Endothelial cell of umbilical vein (primary cell): ENCODE results near the gene XKR8. TPM values are rescaled to one million over a fixed set of nuclear protein-coding genes. Genes with fewer than 3 reads are reported as not detected.

ENCODE experiments used
- BruUV-seq: library from RNA; stranded (reverse); fragments of 400-500 nt; replicated peaks from 2 replicates; lab custom pipeline; 2021; lab: Mats Ljungman, UMichigan
- CTCF ChIA-PET: fragments of 300-600, 350-600 bp; sonication (Branson Sonifier 250); formaldehyde crosslinking; loops from one replicate; lab custom pipeline; 2021; ENCODE audit warnings: antibody characterized with exemption, inconsistent platforms; lab: Charles Lee
- POLR2A ChIA-PET: fragments of 300-600, 350-600 bp; sonication (Branson Sonifier 250); formaldehyde crosslinking; loops from one replicate; lab custom pipeline; 2021; ENCODE audit warnings: antibody characterized with exemption, inconsistent platforms; lab: Charles Lee
- DNase-seq: peaks from one replicate; pipeline ENCODE4 v3.0.0-alpha.2; 2011; ENCODE audit warnings: low read depth, low spot score
- FAIRE-seq: peaks from 2 replicates; lab custom pipeline; 2011; peaks lifted over from hg19 to GRCh38; lab: Jason Lieb, UNC
- H2AFZ ChIP-seq: 2 replicates; pipeline ENCODE4 v1.6.0; 2012; ENCODE audit warnings: low read depth, low read length, control low read depth, inconsistent platforms
- H3K27ac ChIP-seq: 2 replicates; pipeline ENCODE4 v1.5.1; 2011; ENCODE audit warnings: low read depth, mild to moderate bottlenecking, control low read depth, low read length, moderate library complexity; ENCODE audit not compliant: insufficient read depth
- H3K27me3 ChIP-seq, 2 experiments: 2 replicates each; pipeline versions ENCODE4 v1.6.0 to v1.6.1; 2011; ENCODE audit warnings: low read length in 2 of 2, mixed read lengths in 1 of 2; ENCODE audit not compliant: control insufficient read depth in 2 of 2, insufficient read depth in 2 of 2
- H3K36me3 ChIP-seq, 2 experiments: 2 replicates in 1 of 2; 3 replicates in 1 of 2; pipeline ENCODE4 v1.5.1; 2011; ENCODE audit warnings: low read length in 2 of 2, mild to moderate bottlenecking in 1 of 2, moderate library complexity in 1 of 2; ENCODE audit not compliant: control insufficient read depth in 2 of 2, insufficient read depth in 2 of 2; ENCODE audit errors: extremely low read depth in 1 of 2
- H3K4me1 ChIP-seq: 3 replicates; pipeline ENCODE4 v1.5.1; 2011; ENCODE audit warnings: mild to moderate bottlenecking, low read length; ENCODE audit not compliant: control insufficient read depth, insufficient read depth; ENCODE audit errors: extremely low read depth
- H3K4me2 ChIP-seq: 2 replicates; pipeline ENCODE4 v1.6.1; 2011; ENCODE audit warnings: low read length, control low read depth, mixed read lengths; ENCODE audit not compliant: insufficient read depth
- H3K4me3 ChIP-seq, 3 experiments: fragments of 200-600 bp in 1 of 3; sonication (generic), shearing (Covaris generic) in 1 of 3; replicated peaks in 1 of 3; 2 replicates each; pipeline ENCODE4 v1.5.1; 2011 to 2016; ENCODE audit warnings: control low read depth in 3 of 3, low read length in 3 of 3, mild to moderate bottlenecking in 2 of 3, inconsistent platforms in 1 of 3, low read depth in 1 of 3, moderate library complexity in 1 of 3; ENCODE audit not compliant: insufficient read depth in 1 of 3
- H3K79me2 ChIP-seq: 2 replicates; pipeline ENCODE4 v1.6.0; 2012; ENCODE audit warnings: low read length, inconsistent platforms; ENCODE audit not compliant: control insufficient read depth, insufficient read depth
- H3K9ac ChIP-seq: replicated peaks from 2 replicates; pipeline ENCODE3; 2011; ENCODE audit warnings: low read length, control low read depth; ENCODE audit not compliant: insufficient read depth; ENCODE audit errors: extremely low read depth
- H3K9me1 ChIP-seq: replicated peaks from 3 replicates; pipeline ENCODE4 v1.6.0; 2011; ENCODE audit warnings: mild to moderate bottlenecking, low read length; ENCODE audit not compliant: control insufficient read depth, insufficient read depth; ENCODE audit errors: extremely low read depth
- H3K9me3 ChIP-seq: replicated peaks from 2 replicates; pipeline ENCODE4 v1.5.1; 2012; ENCODE audit warnings: low read length, inconsistent platforms; ENCODE audit not compliant: control insufficient read depth, insufficient read depth
- H4K20me1 ChIP-seq: replicated peaks from 2 replicates; pipeline ENCODE3; 2011; ENCODE audit warnings: mild to moderate bottlenecking, low read length; ENCODE audit not compliant: control insufficient read depth, insufficient read depth; ENCODE audit errors: extremely low read depth
- EZH2 ChIP-seq: IDR thresholded peaks from 2 replicates; pipeline ENCODE4 v1.6.1; 2012; ENCODE audit warnings: borderline replicate concordance, low read depth, mild to moderate bottlenecking, moderate library complexity, low read length, inconsistent platforms; ENCODE audit not compliant: severe bottlenecking
- FOS ChIP-seq: IDR thresholded peaks from 2 replicates; pipeline ENCODE4 v1.6.1; 2011; ENCODE audit warnings: mild to moderate bottlenecking, low read length, moderate library complexity, borderline replicate concordance; ENCODE audit not compliant: insufficient read depth
- GATA2 ChIP-seq: IDR thresholded peaks from 2 replicates; pipeline ENCODE4 v1.7.0; 2011; ENCODE audit warnings: low read depth, mild to moderate bottlenecking, moderate library complexity, mixed read lengths, low read length; ENCODE audit not compliant: insufficient read length, insufficient read depth
- JUN ChIP-seq: IDR thresholded peaks from 2 replicates; pipeline ENCODE4 v1.6.1; 2011; ENCODE audit warnings: borderline replicate concordance, low read depth; ENCODE audit not compliant: insufficient read length, insufficient read depth
- MAX ChIP-seq: IDR thresholded peaks from 2 replicates; pipeline ENCODE4 v1.6.1; 2011; ENCODE audit not compliant: insufficient read depth, insufficient read length
- MYC ChIP-seq: IDR thresholded peaks from one replicate; pipeline ENCODE4 v1.6.1; 2011; ENCODE audit warnings: mild to moderate bottlenecking, low read depth, low read length
- POLR2A ChIP-seq: IDR thresholded peaks from 2 replicates; pipeline ENCODE4 v1.6.1; 2012; ENCODE audit warnings: low read depth, mild to moderate bottlenecking, control low read depth, low read length
- POLR2AphosphoS5 ChIP-seq: IDR thresholded peaks from 2 replicates; pipeline ENCODE4 v1.6.1; 2012; ENCODE audit warnings: low read depth, mild to moderate bottlenecking, control low read depth, low read length, moderate library complexity; ENCODE audit not compliant: insufficient read depth
- dilution Hi-C: fragments of 300-500 bp; cut with MboI; formaldehyde crosslinking; loops from one replicate; pipeline ENCODE4 v1.15.0; 2019; ENCODE audit warnings: low sequenced_read_pairs; ENCODE audit not compliant: extremely low pct_ligation_motif_present
- intact Hi-C: fragments of 100-400 bp; cut with micrococcal nuclease; formaldehyde crosslinking; loops from one replicate; pipeline ENCODE4 v1.10.0; 2022
- polyA plus RNA-seq, 4 experiments: library from polyadenylated mRNA; depleted of rRNA in 3 of 4; stranded (reverse) in 3 of 4; unstranded in 1 of 4; fragments of >200 nt; gene quantifications; 2 replicates each; pipeline versions ENCODE4 v1.2.1 to v1.2.3, GENCODE V29; 2011 to 2012; ENCODE audit warnings: missing spikeins in 1 of 4
- total RNA-seq: library from RNA; stranded (reverse); gene quantifications from 2 replicates; pipeline ENCODE4 v1.2.3, GENCODE V29; 2021
- TF ChIP-seq, protein P1 (sequence below), 2 donors: IDR thresholded peaks; 1 replicate in 1 of 2; 2 replicates in 1 of 2; pipeline ENCODE4 v1.5.1; 2011; ENCODE audit warnings: low read length in 2 of 2, mild to moderate bottlenecking in 2 of 2, moderate library complexity in 2 of 2, control low read depth in 1 of 2, inconsistent platforms in 1 of 2, low read depth in 1 of 2; ENCODE audit not compliant: insufficient read depth in 1 of 2; ENCODE audit errors: extremely low read depth in 1 of 2

Gene XKR8
- total and polyA plus RNA-seq, 2 donors (not counting 3 experiments of a cell fraction or from before 2014, with no cell fraction given): 10.0 to 13.1 TPM

- H3K4me1 ChIP-seq: no peaks in the 10 kb centered on the region
- no peaks in the 10 kb centered on the region for H3K27me3 ChIP-seq
- TF ChIP-seq GATA2 (no peak), POLR2AphosphoS5 (no peak), POLR2A (no peak), MAX (no peak), MYC (no peak), EZH2 (no peak), FOS (no peak), JUN (no peak)
- TF ChIP-seq, protein P1, sequence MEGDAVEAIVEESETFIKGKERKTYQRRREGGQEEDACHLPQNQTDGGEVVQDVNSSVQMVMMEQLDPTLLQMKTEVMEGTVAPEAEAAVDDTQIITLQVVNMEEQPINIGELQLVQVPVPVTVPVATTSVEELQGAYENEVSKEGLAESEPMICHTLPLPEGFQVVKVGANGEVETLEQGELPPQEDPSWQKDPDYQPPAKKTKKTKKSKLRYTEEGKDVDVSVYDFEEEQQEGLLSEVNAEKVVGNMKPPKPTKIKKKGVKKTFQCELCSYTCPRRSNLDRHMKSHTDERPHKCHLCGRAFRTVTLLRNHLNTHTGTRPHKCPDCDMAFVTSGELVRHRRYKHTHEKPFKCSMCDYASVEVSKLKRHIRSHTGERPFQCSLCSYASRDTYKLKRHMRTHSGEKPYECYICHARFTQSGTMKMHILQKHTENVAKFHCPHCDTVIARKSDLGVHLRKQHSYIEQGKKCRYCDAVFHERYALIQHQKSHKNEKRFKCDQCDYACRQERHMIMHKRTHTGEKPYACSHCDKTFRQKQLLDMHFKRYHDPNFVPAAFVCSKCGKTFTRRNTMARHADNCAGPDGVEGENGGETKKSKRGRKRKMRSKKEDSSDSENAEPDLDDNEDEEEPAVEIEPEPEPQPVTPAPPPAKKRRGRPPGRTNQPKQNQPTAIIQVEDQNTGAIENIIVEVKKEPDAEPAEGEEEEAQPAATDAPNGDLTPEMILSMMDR (IDR thresholded peaks at IDR 0.05; ENCODE audit: extremely low read depth in 1 of 2, insufficient read depth in 1 of 2, low read depth in 1 of 2, low read length in 2 of 2): no peak
- H3K9me3 ChIP-seq: no peaks in the 10 kb centered on the region
- intact Hi-C loops (no loop called here), dilution Hi-C loops (no loop called here)
- no peak overlapping the region for H2AFZ ChIP-seq
- H3K9me1 ChIP-seq: no peaks in the 10 kb centered on the region
- ChIA-PET POLR2A (no interaction called here), CTCF (interaction anchor here (0.8 to 3.3 kb wide), 5 partner anchors 8 to 114 kb away, joined by 3 to 13 read pairs (median 4); no protein-coding TSS in a partner anchor)
- no peak overlapping the region for H3K4me2 ChIP-seq
- no peak for FAIRE-seq
- H3K27ac ChIP-seq: no peak overlapping the region
- H3K79me2 ChIP-seq: no peaks in the 10 kb centered on the region
- peaks cover 2 to 13% of the 10 kb centered on the region in 2 experiments for H3K36me3 ChIP-seq
- no TSS peak for BruUV-seq
- H3K4me3 ChIP-seq: no peak overlapping the region
- DNase-seq: no peak
- H4K20me1 ChIP-seq: no peaks in the 10 kb centered on the region
- no peak overlapping the region for H3K9ac ChIP-seq
These were observed 12.4 kb downstream of the XKR8 start for GRCh38 chr1:27972141-27972540.
